HS-27A (cell line): ENCODE measurements around the gene THRAP3.
A peak's percentile ranks its signal among the peaks of the same experiment; 100 is the strongest.
"Not testable (repeated sequence)": the region's sequence is repeated elsewhere in the genome, so short reads cannot be mapped to it uniquely, and the experiment has no call there.

Experiments
- DNase-seq: peaks from one replicate; pipeline ENCODE4 v3.0.0-alpha.2; 2012; ENCODE audit warnings: low read depth, missing footprints

THRAP3 gene, protein sequence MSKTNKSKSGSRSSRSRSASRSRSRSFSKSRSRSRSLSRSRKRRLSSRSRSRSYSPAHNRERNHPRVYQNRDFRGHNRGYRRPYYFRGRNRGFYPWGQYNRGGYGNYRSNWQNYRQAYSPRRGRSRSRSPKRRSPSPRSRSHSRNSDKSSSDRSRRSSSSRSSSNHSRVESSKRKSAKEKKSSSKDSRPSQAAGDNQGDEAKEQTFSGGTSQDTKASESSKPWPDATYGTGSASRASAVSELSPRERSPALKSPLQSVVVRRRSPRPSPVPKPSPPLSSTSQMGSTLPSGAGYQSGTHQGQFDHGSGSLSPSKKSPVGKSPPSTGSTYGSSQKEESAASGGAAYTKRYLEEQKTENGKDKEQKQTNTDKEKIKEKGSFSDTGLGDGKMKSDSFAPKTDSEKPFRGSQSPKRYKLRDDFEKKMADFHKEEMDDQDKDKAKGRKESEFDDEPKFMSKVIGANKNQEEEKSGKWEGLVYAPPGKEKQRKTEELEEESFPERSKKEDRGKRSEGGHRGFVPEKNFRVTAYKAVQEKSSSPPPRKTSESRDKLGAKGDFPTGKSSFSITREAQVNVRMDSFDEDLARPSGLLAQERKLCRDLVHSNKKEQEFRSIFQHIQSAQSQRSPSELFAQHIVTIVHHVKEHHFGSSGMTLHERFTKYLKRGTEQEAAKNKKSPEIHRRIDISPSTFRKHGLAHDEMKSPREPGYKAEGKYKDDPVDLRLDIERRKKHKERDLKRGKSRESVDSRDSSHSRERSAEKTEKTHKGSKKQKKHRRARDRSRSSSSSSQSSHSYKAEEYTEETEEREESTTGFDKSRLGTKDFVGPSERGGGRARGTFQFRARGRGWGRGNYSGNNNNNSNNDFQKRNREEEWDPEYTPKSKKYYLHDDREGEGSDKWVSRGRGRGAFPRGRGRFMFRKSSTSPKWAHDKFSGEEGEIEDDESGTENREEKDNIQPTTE

DNA sequence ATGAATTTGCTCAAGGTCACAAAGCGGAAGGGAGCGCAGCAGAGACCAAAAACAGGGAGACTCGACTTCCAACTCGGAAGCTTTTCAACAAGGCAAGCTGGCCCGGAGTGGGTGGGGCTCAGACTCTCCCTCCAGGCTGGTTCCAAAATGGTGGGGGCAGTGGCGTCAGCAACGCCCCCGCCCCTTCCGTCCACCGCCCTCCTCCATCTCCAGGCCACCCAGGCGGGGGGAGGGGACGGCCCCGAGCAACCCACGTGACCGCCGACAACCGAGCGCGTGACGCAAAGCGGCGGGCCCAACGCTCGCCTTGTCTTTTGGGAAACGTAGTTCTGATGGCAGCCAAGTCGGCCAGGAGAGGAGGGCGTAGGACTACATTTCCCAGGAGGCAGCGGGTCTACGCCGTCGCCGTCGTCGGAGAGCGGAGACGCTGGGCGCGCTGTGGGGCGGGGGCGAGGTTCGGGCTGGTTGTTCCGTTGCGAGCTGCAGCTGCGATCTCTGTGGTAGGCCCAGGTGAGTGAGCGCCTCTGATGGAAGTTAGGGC, at the start of gene THRAP3:
Gene THRAP3 (plus strand): TSS at position 448 of the 541 bp plus-strand sequence. CDS start 58,121 bp downstream, outside the sequence.
- peak; percentile 98 for DNase-seq

DNA sequence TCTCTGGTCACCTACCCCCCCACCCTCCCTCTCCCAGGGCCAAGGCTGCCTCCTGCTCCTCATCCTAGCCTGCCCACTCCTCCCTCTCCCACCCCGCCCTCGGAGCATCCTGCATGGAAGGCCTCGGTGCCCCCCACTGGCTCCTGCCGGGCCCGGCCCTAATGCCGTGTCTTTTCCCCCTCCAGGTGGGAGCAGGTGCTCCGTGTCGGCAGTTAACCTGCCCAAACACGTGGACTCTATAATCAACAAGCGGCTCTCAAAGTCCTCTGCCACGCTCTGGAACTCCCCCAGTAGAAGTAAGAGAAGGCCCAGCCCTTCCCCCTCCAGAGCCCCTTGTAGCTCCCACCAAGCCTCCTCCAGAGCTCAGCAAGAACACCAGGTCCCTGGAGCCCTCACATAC, 49.5 kb upstream of the THRAP3 start:
- no peak for DNase-seq

GRCh38 chr1:36175137-36176095, 48.8 kb upstream of the THRAP3 start:
- DNase-seq, result no peak

DNA sequence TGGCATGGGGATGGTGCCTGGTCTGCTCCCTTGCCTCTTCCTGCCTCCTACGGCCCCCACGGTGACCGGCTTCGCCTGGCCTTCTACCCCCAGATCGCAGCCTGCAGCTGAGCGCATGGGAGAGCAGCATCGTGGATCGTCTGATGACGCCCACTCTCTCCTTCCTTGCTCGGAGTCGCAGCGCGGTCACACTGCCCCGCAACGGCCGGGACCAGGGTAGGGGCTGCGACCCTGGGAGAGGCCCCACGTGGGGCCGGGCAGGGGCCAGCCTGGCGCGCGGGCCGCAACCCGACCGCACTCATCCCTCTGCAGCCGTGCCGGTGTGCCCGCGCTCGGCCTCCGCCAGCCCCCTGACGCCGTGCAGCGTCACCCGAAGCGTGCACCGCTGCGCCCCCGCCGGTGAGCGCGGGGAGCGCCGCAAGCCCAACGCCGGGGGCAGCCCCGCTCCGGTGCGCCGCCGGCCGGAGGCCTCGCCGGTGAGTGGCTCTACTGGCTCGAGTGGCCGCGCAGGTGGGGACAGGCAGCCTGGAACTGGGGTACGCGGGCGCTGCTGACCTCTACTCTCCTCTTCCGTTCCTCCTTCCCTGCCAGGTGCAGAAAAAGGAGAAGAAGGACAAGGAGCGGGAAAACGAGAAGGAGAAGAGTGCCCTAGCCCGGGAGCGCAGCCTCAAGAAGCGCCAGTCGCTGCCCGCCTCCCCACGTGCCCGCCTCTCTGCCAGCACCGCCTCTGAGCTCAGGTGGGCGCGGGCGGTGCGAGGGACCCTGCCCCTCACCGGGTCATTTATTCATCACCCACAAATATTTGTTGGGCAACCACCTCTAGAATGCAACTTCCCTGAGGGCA, 47.9 kb upstream of the THRAP3 start:
- DNase-seq, result no peak

DNA sequence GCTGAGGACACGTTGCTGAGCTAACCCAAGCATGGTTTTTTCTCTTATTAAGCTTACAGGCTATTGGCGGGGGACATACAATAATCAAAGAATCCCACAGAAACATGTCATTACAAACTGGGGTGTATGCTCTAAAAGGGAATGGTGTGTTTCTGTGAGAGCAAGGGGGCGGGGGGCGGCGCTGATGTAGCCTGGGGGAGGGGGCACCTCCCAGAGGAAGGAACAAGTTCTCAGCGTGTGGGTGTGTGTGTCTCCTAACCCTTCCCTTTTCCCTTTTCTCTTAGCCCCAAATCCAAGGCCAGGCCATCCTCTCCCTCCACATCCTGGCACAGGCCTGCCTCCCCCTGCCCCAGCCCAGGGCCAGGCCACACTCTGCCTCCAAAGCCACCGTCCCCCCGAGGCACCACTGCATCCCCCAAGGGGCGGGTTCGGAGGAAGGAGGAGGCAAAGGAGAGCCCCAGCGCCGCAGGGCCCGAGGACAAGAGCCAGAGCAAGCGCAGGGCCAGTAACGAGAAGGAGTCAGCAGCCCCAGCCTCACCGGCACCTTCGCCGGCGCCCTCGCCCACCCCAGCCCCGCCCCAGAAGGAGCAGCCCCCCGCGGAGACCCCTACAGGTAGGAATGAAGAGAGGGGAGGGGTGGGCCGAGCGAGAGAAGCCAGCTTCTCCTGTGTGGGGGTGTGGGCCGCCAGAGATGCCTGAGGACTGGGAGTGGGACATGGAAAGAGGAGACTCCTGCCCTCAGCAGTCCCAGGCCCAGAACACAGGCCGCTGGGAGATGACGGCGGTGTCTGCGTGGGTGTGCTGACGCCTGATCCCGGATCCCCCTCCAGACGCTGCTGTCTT, 46.4 kb upstream of the THRAP3 start:
- no peak for DNase-seq

GRCh38 chr1:36178471-36179219, 45.6 kb upstream of the THRAP3 start:
- no peak for DNase-seq

DNA sequence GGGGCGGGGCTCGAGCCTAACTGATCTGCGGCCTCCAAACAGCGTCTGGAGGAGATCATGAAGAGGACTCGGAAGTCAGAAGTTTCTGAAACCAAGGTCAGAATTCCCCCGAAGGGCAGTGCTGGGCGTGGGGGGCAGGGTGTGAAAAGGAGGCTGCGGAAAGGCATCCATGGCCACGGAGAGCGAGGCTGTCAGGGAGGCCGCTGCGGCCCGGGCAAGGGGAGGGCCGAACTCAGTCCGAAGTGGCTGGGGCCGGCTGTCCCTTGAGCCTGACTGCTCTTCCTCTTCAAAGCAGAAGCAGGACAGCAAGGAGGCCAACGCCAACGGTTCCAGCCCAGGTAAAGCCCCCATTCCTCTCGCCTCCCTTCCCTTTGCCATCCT, 45.0 kb upstream of the THRAP3 start:
- DNase-seq, result no peak

- no peak for DNase-seq
Measured at GRCh38 chr1:36182734-36183133, 41.5 kb upstream of the THRAP3 start.

DNA sequence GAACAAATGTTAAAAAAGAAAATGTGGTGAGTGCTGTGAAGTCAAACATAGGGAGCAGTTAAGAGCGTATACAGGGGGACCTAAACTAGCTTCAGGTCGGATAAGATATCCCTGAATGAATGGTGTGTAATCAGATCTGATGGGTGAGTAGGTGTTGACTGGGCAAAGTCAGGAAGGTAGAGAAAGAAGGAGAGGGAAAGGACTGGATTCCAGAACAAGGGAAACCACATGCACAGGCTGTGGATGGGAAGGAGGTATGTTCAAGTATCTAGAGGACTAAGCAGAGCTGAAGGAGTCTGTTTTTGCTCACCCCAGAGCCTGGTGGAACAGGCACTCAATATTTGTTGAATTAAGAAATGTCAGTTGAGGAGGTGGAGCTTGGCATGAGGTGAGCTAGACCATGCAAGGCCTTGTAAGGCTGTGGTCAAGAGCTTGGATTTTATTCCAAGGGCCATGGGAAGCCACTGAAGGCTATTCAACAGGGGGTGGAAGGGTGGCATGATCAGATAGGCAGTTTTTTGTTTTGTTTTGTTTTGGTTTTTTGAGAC, 40.9 kb upstream of the THRAP3 start:
- no peak for DNase-seq

GRCh38 chr1:36187800-36188593, 36.2 kb upstream of the THRAP3 start:
- peak; percentile 90 for DNase-seq

- not testable (repeated sequence) for DNase-seq
Measured at GRCh38 chr1:36196805-36197204, 27.4 kb upstream of the THRAP3 start.

- no peak for DNase-seq
Measured at GRCh38 chr1:36198641-36199040, 25.6 kb upstream of the THRAP3 start.

DNA sequence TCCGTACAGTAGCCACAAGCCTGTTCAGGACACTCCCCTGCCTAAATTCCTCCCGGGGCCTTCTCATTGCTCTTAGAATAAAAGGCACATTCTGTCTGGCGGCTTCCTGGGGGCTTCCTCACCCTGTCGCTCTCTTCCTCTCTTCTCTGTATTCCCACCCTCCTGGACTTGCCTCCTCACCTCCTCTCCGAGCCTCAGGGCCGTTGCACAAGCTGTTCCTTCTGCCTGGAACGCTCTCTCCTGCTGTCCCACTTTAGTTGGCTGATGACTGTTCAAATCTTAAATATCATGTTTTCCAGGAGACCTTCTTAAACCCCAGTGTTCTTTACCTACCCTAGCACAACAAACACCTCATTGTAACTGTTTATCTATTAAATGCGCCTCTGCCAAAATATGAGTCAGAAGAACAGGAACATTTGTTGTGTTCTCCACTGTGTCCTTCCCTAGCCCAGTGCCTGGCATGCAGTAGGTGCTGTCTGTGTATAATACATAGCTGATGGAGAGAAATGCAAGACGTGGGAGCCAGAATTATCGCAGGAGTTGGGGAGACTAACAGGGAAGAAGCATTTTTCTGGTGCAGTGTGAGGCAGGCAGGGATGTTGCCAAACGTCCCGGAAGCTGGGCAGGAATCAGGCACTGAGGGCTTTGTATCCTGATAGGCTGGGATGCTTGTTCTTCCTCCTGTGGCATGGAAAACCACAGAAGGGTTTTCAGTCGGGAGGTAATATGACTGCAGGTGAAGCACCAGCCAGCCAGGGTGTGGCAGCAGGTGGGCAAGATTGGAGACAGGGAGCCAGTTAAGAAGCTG, 24.1 kb upstream of the THRAP3 start:
- no peak for DNase-seq

DNA sequence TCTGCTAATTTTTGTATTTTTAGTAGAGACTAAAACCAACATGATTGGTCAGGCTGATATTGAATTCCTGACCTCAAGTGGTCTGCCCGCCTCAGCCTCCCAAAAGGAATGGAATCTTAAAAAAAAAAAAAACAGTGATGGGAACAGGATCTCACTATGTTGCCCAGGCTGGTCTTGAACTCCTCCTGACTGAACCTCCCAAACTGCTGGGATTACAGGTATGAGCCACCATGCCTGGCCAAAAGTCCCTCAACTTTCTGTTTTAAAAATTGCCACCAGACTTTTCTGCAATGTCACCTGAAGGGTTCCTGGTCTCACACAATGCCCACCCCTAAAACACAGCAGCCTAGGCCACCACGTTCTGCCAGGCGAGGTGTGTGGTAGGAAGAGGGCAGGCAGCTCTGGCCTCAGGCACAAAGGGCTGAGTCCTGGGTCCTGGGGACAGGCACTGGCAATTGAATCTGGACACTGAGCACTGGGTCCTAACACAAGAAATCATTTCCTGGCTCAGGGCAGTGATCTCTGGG, 21.2 kb upstream of the THRAP3 start:
- DNase-seq, result no peak

GRCh38 chr1:36203554-36204346, 20.5 kb upstream of the THRAP3 start:
- DNase-seq, result no peak
